H9 (cell line): Measurements from ENCODE around the gene KBTBD13. TPM values are rescaled to one million over a fixed set of nuclear protein-coding genes. Genes with fewer than 3 reads are reported as not detected.
A peak's percentile ranks its signal among the peaks of the same experiment; 100 is the strongest.

Experiments
- DNase-seq: peaks from one replicate; pipeline ENCODE4 v3.0.0-alpha.2; 2017
- H2AFZ ChIP-seq: one replicate; pipeline ENCODE4 v1.6.1; 2013; ENCODE audit warnings: mild to moderate bottlenecking, low read length, control low read depth, moderate library complexity
- H2AK5ac ChIP-seq: 2 replicates; pipeline ENCODE4 v1.6.1; 2013; ENCODE audit warnings: low read length, control low read depth, mixed read lengths; ENCODE audit not compliant: insufficient read length
- H2BK120ac ChIP-seq: one replicate; pipeline ENCODE4 v1.6.1; 2013; ENCODE audit warnings: low read depth, mild to moderate bottlenecking, low read length, control low read depth, inconsistent platforms; ENCODE audit not compliant: poor library complexity, severe bottlenecking
- H2BK12ac ChIP-seq: 2 replicates; pipeline ENCODE4 v1.6.1; 2013; ENCODE audit warnings: low read length, control low read depth, mixed read lengths, low read depth; ENCODE audit not compliant: insufficient read length
- H2BK15ac ChIP-seq: 2 replicates; pipeline ENCODE4 v1.6.1; 2013; ENCODE audit warnings: low read depth, low read length, control low read depth
- H2BK20ac ChIP-seq: one replicate; pipeline ENCODE4 v1.6.1; 2013; ENCODE audit warnings: low read depth, mild to moderate bottlenecking, low read length, control low read depth, inconsistent platforms; ENCODE audit not compliant: poor library complexity, severe bottlenecking
- H2BK5ac ChIP-seq: 2 replicates; pipeline ENCODE4 v1.6.1; 2013; ENCODE audit warnings: low read length, control low read depth, mixed read lengths; ENCODE audit not compliant: insufficient read length
- H3K14ac ChIP-seq: 2 replicates; pipeline ENCODE4 v1.6.1; 2013; ENCODE audit warnings: low read length, control low read depth; ENCODE audit not compliant: insufficient read depth
- H3K18ac ChIP-seq: 2 replicates; pipeline ENCODE4 v1.6.1; 2013; ENCODE audit warnings: low read depth, mild to moderate bottlenecking, mixed read lengths, low read length, control low read depth; ENCODE audit not compliant: insufficient read length
- H3K23ac ChIP-seq: 2 replicates; pipeline ENCODE4 v1.6.1; 2013; ENCODE audit warnings: low read length, control low read depth, mixed read lengths, low read depth; ENCODE audit not compliant: insufficient read length
- H3K23me2 ChIP-seq: 2 replicates; pipeline ENCODE4 v1.6.1; 2013; ENCODE audit warnings: low read depth, mild to moderate bottlenecking, mixed read lengths, low read length, control low read depth; ENCODE audit not compliant: insufficient read length, poor library complexity, severe bottlenecking
- H3K27ac ChIP-seq: 2 replicates; pipeline ENCODE4 v1.5.1; 2013; ENCODE audit warnings: low read length, control low read depth, mixed read lengths, low read depth; ENCODE audit not compliant: insufficient read length
- H3K27me3 ChIP-seq: 2 replicates; pipeline ENCODE4 v1.6.1; 2013; ENCODE audit warnings: low read length, control low read depth, inconsistent platforms; ENCODE audit not compliant: insufficient read depth
- H3K4ac ChIP-seq: 2 replicates; pipeline ENCODE4 v1.6.1; 2013; ENCODE audit warnings: low read depth, mild to moderate bottlenecking, control low read depth, inconsistent platforms, low read length, moderate library complexity
- H3K4me1 ChIP-seq: 2 replicates; pipeline ENCODE4 v1.6.1; 2013; ENCODE audit warnings: low read length, control low read depth, inconsistent platforms; ENCODE audit not compliant: insufficient read depth
- H3K4me2 ChIP-seq: 2 replicates; pipeline ENCODE4 v1.6.1; 2013; ENCODE audit warnings: low read length, control low read depth, mixed read lengths; ENCODE audit not compliant: insufficient read length, insufficient read depth
- H3K56ac ChIP-seq: 2 replicates; pipeline ENCODE4 v1.6.1; 2013; ENCODE audit warnings: low read depth, mild to moderate bottlenecking, mixed read lengths, low read length, control low read depth; ENCODE audit not compliant: insufficient read length
- H3K79me1 ChIP-seq: 2 replicates; pipeline ENCODE4 v1.6.1; 2013; ENCODE audit warnings: low read depth, mild to moderate bottlenecking, moderate library complexity, low read length, control low read depth, inconsistent platforms; ENCODE audit not compliant: insufficient read depth, poor library complexity, severe bottlenecking
- H3K79me2 ChIP-seq: 2 replicates; pipeline ENCODE4 v1.6.1; 2013; ENCODE audit warnings: low read length, control low read depth, inconsistent platforms; ENCODE audit not compliant: insufficient read depth
- H3K9ac ChIP-seq: 2 replicates; pipeline ENCODE4 v1.6.1; 2013; ENCODE audit warnings: low read length, control low read depth, mixed read lengths; ENCODE audit not compliant: insufficient read length; ENCODE audit errors: extremely low read depth
- H3K9me3 ChIP-seq: one replicate; pipeline ENCODE4 v1.6.1; 2013; ENCODE audit warnings: low read depth, low read length, inconsistent platforms; ENCODE audit not compliant: control insufficient read depth
- H3T11ph ChIP-seq: one replicate; pipeline ENCODE4 v1.6.1; 2013; ENCODE audit warnings: mild to moderate bottlenecking, low read length, control low read depth, inconsistent platforms
- H4K20me1 ChIP-seq: one replicate; pipeline ENCODE4 v1.6.1; 2013; ENCODE audit not compliant: control insufficient read depth, insufficient read length, insufficient read depth
- H4K5ac ChIP-seq: 2 replicates; pipeline ENCODE4 v1.6.1; 2013; ENCODE audit warnings: low read depth, mild to moderate bottlenecking, mixed read lengths, low read length, control low read depth; ENCODE audit not compliant: insufficient read length
- H4K8ac ChIP-seq: replicated peaks from 2 replicates; pipeline ENCODE4 v1.6.1; 2013; ENCODE audit warnings: low read length, control low read depth, mixed read lengths, low read depth; ENCODE audit not compliant: insufficient read length
- H4K91ac ChIP-seq: 2 replicates; pipeline ENCODE4 v1.6.1; 2013; ENCODE audit warnings: low read depth, mild to moderate bottlenecking, moderate library complexity, mixed read lengths, low read length, control low read depth; ENCODE audit not compliant: insufficient read length
- H3K27ac Mint-ChIP-seq, 3 experiments: 2 replicates in 2 of 3; 3 replicates in 1 of 3; pipeline ENCODE4 v1.8.0; 2020 to 2021; ENCODE audit warnings: mixed read lengths in 3 of 3, mild to moderate bottlenecking in 1 of 3, moderate library complexity in 1 of 3
- H3K27me3 Mint-ChIP-seq: 2 replicates; pipeline ENCODE4 v1.8.0; 2021; ENCODE audit warnings: low read depth, mild to moderate bottlenecking, moderate library complexity, mixed read lengths
- H3K36me3 Mint-ChIP-seq, 3 experiments: 2 replicates in 2 of 3; 3 replicates in 1 of 3; pipeline ENCODE4 v1.8.0; 2020 to 2021; ENCODE audit warnings: low read depth in 3 of 3, mixed read lengths in 3 of 3; ENCODE audit not compliant: insufficient read depth in 1 of 3
- H3K4me1 Mint-ChIP-seq, 2 experiments: 2 replicates each; pipeline ENCODE4 v1.8.0; 2020; ENCODE audit warnings: mixed read lengths in 2 of 2
- H3K4me3 Mint-ChIP-seq, 2 experiments: 2 replicates in 1 of 2; 3 replicates in 1 of 2; pipeline ENCODE4 v1.8.0; 2020 to 2021; ENCODE audit warnings: mild to moderate bottlenecking in 2 of 2, mixed read lengths in 2 of 2, moderate library complexity in 1 of 2
- H3K9me3 Mint-ChIP-seq, 2 experiments: 2 replicates in 1 of 2; 3 replicates in 1 of 2; pipeline ENCODE4 v1.8.0; 2020; ENCODE audit warnings: mild to moderate bottlenecking in 2 of 2, mixed read lengths in 2 of 2, moderate library complexity in 1 of 2
- CTCF ChIP-seq: fragments of 200-600 bp; sonication (generic); conservative IDR thresholded peaks from 3 replicates; pipeline ENCODE4 v1.8.0; 2021; ENCODE audit warnings: antibody characterized with exemption, mild to moderate bottlenecking
- WGBS: extraction: QIAGEN DNeasy Blood & Tissue Kit; methylation state at CpG from one replicate; pipeline ENCODE4 v1.1.7; 2013; ENCODE audit warnings: missing lambda C conversion rate, low lambda C conversion rate, mixed read lengths; ENCODE audit not compliant: insufficient read length; ENCODE audit errors: extremely low coverage; 5-methylcytosine and 5-hydroxymethylcytosine counted together
- total RNA-seq: library from RNA; stranded (reverse); gene quantifications from 2 replicates; pipeline ENCODE4 v1.2.1, GENCODE V29; 2021

The KBTBD13 gene
- total RNA-seq, 1 experiment from 2014 or later: not detected

- no peaks in the 10 kb centered on the region for H3K27me3 ChIP-seq
- no peaks in the 10 kb centered on the region; a peak in 1 of 5 replicates for H3K9me3 Mint-ChIP-seq
- 0 out of 5 replicates have a peak overlapping the region, but pooled peaks of 1 of the 2 experiments have one; percentile 45 for H3K4me3 Mint-ChIP-seq
- H2BK12ac ChIP-seq: no peak overlapping the region
- no peak overlapping the region for H2BK15ac ChIP-seq
- no peak overlapping the region for H4K5ac ChIP-seq
- H3T11ph ChIP-seq: no peak overlapping the region
- no peak overlapping the region; a peak in 1 of 7 replicates for H3K27ac Mint-ChIP-seq
- H4K8ac ChIP-seq: no peak overlapping the region
- no peak overlapping the region for H3K4me2 ChIP-seq
- H4K91ac ChIP-seq: no peak overlapping the region
- no peak overlapping the region for H2AK5ac ChIP-seq
- no peaks in the 10 kb centered on the region for H3K79me2 ChIP-seq
- H3K23ac ChIP-seq: no peak overlapping the region
- no peak overlapping the region for H3K9ac ChIP-seq
- no peak overlapping the region for H2BK20ac ChIP-seq
- no peaks in the 10 kb centered on the region for H3K9me3 ChIP-seq
- peak overlapping the region; percentile 45; the same call in 1 of the 2 replicates for H3K14ac ChIP-seq
- H3K23me2 ChIP-seq: no peaks in the 10 kb centered on the region
- no peaks in the 10 kb centered on the region for H3K79me1 ChIP-seq
- H3K18ac ChIP-seq: no peak overlapping the region
- H3K56ac ChIP-seq: no peak overlapping the region
- H2BK5ac ChIP-seq: no peak overlapping the region
- DNase-seq: no peak
- WGBS: no CpG with 5 or more reads among the region's 6 CpGs
- no peaks in the 10 kb centered on the region for H3K36me3 Mint-ChIP-seq
- peaks cover 7% of the 10 kb centered on the region for H3K27me3 Mint-ChIP-seq
- no peak overlapping the region for H2AFZ ChIP-seq
- no peak for TF ChIP-seq CTCF
- no peaks in the 10 kb centered on the region for H4K20me1 ChIP-seq
- H3K4me1 Mint-ChIP-seq: peaks cover 48 to 57% of the 10 kb centered on the region in 2 experiments
- no peak overlapping the region for H2BK120ac ChIP-seq
- no peak overlapping the region for H3K4ac ChIP-seq
- H3K27ac ChIP-seq: no peak overlapping the region
- peaks cover 5% of the 10 kb centered on the region; the same call in 1 of the 2 replicates for H3K4me1 ChIP-seq
Measured at GRCh38 chr15:65088643-65089021, 12.1 kb downstream of the KBTBD13 start.
